OCI-LY1 (cell line): ENCODE results near the gene LCT.

Source experiments
- EZH2 ChIP-seq: fragments of 200-600 bp; sonication (generic), shearing (Covaris generic); IDR thresholded peaks from 2 replicates; pipeline ENCODE4 v1.8.0; 2017; ENCODE audit warnings: borderline replicate concordance, mixed run types, mild to moderate bottlenecking, antibody characterized with exemption, low read length, moderate library complexity, mixed read lengths
- TF ChIP-seq, protein P1 (sequence below): fragments of 200-600 bp; sonication (generic), shearing (Covaris generic); IDR thresholded peaks from 2 replicates; pipeline ENCODE4 v1.5.1; 2017; ENCODE audit warnings: mild to moderate bottlenecking, antibody characterized with exemption, low read length, moderate library complexity, mixed read lengths

- TF ChIP-seq, protein P1, sequence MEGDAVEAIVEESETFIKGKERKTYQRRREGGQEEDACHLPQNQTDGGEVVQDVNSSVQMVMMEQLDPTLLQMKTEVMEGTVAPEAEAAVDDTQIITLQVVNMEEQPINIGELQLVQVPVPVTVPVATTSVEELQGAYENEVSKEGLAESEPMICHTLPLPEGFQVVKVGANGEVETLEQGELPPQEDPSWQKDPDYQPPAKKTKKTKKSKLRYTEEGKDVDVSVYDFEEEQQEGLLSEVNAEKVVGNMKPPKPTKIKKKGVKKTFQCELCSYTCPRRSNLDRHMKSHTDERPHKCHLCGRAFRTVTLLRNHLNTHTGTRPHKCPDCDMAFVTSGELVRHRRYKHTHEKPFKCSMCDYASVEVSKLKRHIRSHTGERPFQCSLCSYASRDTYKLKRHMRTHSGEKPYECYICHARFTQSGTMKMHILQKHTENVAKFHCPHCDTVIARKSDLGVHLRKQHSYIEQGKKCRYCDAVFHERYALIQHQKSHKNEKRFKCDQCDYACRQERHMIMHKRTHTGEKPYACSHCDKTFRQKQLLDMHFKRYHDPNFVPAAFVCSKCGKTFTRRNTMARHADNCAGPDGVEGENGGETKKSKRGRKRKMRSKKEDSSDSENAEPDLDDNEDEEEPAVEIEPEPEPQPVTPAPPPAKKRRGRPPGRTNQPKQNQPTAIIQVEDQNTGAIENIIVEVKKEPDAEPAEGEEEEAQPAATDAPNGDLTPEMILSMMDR = no peak
- no peak for TF ChIP-seq EZH2
Measured at GRCh38 chr2:135844301-135844895, 7.4 kb upstream of the LCT start.
